Calu3 (cell line): ENCODE measurements around the gene TSEN2. TPM values are rescaled to one million over a fixed set of nuclear protein-coding genes. Genes with fewer than 3 reads are reported as not detected.

ENCODE experiments used
- BruUV-seq: library from RNA; stranded (reverse); fragments of 400-500 nt; replicated peaks from 2 replicates; lab custom pipeline; 2021; lab: Mats Ljungman, UMichigan
- CTCF ChIA-PET: fragments of 300-600 bp; sonication (Branson Sonifier 250); formaldehyde crosslinking; loops from one replicate; lab custom pipeline; 2022; ENCODE audit warnings: antibody characterized with exemption; lab: Charles Lee
- DNase-seq: peaks from one replicate; pipeline ENCODE4 v3.0.0; 2022
- H3K27ac Mint-ChIP-seq: one replicate; pipeline ENCODE4 v1.8.0; 2022; ENCODE audit warnings: mixed read lengths; ENCODE audit not compliant: unreplicated experiment
- H3K27me3 Mint-ChIP-seq: one replicate; pipeline ENCODE4 v1.8.0; 2022; ENCODE audit warnings: mixed read lengths; ENCODE audit not compliant: unreplicated experiment
- H3K36me3 Mint-ChIP-seq: one replicate; pipeline ENCODE4 v1.8.0; 2022; ENCODE audit warnings: mild to moderate bottlenecking, moderate library complexity, mixed read lengths; ENCODE audit not compliant: insufficient read depth, unreplicated experiment
- H3K4me1 Mint-ChIP-seq: one replicate; pipeline ENCODE4 v1.8.0; 2022; ENCODE audit warnings: mild to moderate bottlenecking, low read depth, mixed read lengths; ENCODE audit not compliant: unreplicated experiment
- H3K4me3 Mint-ChIP-seq: one replicate; pipeline ENCODE4 v1.8.0; 2022; ENCODE audit warnings: mild to moderate bottlenecking, low read depth, moderate library complexity, mixed read lengths; ENCODE audit not compliant: unreplicated experiment
- H3K9me3 Mint-ChIP-seq: one replicate; pipeline ENCODE4 v1.8.0; 2022; ENCODE audit warnings: low read depth, mixed read lengths; ENCODE audit not compliant: unreplicated experiment
- intact Hi-C: fragments of 100-400 bp; cut with micrococcal nuclease; formaldehyde crosslinking; loops from one replicate; pipeline ENCODE4 v1.10.0; 2022; ENCODE audit not compliant: unreplicated experiment
- total RNA-seq: library from RNA; stranded (reverse); gene quantifications from 2 replicates; pipeline ENCODE4 v1.2.3, GENCODE V29; 2022
- TF ChIP-seq, protein P1 (sequence below): fragments of 200-600 bp; IDR thresholded peaks from one replicate; pipeline ENCODE4 v1.8.0; 2022; ENCODE audit warnings: antibody characterized with exemption; ENCODE audit not compliant: unreplicated experiment

The TSEN2 gene
- total RNA-seq, 1 experiment from 2014 or later = 26.7 TPM

DNA sequence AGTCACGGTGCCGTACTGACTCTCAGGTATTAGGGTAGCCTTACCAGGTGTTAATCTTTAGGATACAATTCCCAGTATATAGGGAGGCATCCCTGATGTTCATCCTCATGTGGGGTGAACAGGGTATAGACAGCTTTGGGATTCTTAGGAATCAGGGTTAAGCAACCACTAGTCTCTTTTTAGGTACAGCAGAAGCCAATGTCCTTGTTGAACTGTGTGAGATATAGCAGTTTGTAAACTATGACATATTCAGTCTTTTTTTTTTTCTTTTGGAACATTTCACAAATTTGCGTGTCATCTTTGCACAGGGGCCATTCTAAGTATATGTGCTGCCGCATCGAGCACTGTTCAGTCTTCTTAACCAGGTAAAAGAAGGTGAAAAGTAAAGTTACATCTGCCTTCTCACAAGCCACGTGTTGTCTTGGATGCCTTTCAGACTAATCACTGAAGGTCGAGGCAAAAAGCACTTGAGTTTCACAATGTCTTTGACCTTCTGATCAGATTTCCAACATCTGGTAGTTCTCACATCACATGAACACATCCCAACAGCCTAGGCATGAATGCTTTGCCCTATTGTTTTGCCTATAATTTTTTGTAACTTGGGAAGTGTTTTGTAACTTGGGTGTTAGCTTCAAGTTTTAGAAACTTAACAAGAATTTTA lies 17.2 kb downstream of the TSEN2 start:
- no peaks in the 10 kb centered on the region for H3K27me3 Mint-ChIP-seq
- intact Hi-C loops = no loop called here
- no peaks in the 10 kb centered on the region for H3K9me3 Mint-ChIP-seq
- H3K36me3 Mint-ChIP-seq = peaks cover 41% of the 10 kb centered on the region
- CTCF ChIA-PET = no interaction called here
- no peak overlapping the region for H3K4me3 Mint-ChIP-seq
- no peak overlapping the region for H3K27ac Mint-ChIP-seq
- DNase-seq = no peak
- H3K4me1 Mint-ChIP-seq = no peaks in the 10 kb centered on the region
- no TSS peak for BruUV-seq
- TF ChIP-seq, protein P1, sequence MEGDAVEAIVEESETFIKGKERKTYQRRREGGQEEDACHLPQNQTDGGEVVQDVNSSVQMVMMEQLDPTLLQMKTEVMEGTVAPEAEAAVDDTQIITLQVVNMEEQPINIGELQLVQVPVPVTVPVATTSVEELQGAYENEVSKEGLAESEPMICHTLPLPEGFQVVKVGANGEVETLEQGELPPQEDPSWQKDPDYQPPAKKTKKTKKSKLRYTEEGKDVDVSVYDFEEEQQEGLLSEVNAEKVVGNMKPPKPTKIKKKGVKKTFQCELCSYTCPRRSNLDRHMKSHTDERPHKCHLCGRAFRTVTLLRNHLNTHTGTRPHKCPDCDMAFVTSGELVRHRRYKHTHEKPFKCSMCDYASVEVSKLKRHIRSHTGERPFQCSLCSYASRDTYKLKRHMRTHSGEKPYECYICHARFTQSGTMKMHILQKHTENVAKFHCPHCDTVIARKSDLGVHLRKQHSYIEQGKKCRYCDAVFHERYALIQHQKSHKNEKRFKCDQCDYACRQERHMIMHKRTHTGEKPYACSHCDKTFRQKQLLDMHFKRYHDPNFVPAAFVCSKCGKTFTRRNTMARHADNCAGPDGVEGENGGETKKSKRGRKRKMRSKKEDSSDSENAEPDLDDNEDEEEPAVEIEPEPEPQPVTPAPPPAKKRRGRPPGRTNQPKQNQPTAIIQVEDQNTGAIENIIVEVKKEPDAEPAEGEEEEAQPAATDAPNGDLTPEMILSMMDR = no peak

DNA sequence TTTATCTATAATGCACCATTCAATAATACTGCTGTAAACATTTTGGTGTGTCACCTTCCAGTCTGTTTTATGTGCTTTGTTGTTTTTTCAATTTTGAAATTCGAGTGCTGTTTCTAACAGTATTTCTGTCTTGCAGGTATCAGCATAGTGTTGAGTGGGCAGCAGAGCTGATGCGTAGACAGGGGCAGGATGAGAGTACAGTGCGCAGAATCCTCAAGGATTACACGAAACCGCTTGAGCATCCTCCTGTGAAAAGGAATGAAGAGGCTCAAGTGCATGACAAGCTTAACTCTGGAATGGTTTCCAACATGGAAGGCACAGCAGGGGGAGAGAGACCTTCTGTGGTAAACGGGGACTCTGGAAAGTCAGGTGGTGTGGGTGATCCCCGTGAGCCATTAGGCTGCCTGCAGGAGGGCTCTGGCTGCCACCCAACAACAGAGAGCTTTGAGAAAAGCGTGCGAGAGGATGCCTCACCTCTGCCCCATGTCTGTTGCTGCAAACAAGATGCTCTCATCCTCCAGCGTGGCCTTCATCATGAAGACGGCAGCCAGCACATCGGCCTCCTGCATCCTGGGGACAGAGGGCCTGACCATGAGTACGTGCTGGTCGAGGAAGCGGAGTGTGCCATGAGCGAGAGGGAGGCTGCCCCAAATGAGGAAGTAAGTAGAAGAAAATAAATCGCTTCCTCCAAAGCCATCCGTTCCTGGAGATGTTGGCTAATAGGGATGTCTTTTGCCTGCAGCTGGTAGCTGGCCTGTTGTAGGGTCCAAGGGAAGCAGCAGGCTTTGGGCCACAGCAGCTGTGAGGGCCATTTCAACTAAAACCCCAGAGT lies 19.1 kb downstream of the TSEN2 start:
- Mint-ChIP-seq H3K27ac (no peak overlapping the region), H3K36me3 (peaks cover 41% of the 10 kb centered on the region), H3K27me3 (no peaks in the 10 kb centered on the region), H3K4me3 (no peak overlapping the region), H3K9me3 (no peaks in the 10 kb centered on the region), H3K4me1 (peaks cover 8% of the 10 kb centered on the region)
- CTCF ChIA-PET = no interaction called here
- BruUV-seq = no TSS peak
- DNase-seq = no peak
- TF ChIP-seq, protein P1 = no peak
- intact Hi-C loops = no loop called here

DNA sequence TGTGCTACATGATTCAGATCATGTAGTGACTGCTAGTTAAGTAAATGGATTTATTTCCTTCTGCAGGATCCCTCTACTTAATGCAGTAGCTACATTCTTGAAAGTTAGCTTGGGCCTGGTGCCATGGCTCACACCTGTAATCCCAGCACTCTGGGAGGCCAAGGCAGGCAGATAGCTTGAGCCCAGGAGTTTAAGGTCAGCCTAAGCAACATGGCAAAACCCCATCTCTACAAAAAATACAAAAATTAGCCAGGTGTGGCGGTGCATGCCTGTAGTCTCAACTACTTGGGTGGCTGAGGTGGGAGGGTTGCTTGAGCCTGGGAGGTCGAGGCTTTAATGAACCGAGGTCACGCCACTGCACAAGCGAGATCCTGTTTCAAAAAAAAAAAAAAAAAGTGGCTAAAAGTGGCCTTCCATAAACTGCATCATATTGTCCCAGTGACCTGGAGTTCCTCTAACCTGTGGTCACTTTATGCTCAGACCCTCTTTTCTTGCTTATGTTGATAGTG lies 22.0 kb downstream of the TSEN2 start:
- Mint-ChIP-seq H3K4me3 (no peak overlapping the region), H3K27me3 (no peaks in the 10 kb centered on the region), H3K27ac (no peak overlapping the region), H3K36me3 (peaks cover 38% of the 10 kb centered on the region), H3K4me1 (peaks cover 8% of the 10 kb centered on the region), H3K9me3 (no peaks in the 10 kb centered on the region)
- CTCF ChIA-PET = interaction anchor here (0.7 kb wide), 1 partner anchor 108 kb away, joined by 4 read pairs; no protein-coding TSS in a partner anchor
- no TSS peak for BruUV-seq
- TF ChIP-seq, protein P1 = no peak
- no peak for DNase-seq
- intact Hi-C loops = no loop called here

DNA sequence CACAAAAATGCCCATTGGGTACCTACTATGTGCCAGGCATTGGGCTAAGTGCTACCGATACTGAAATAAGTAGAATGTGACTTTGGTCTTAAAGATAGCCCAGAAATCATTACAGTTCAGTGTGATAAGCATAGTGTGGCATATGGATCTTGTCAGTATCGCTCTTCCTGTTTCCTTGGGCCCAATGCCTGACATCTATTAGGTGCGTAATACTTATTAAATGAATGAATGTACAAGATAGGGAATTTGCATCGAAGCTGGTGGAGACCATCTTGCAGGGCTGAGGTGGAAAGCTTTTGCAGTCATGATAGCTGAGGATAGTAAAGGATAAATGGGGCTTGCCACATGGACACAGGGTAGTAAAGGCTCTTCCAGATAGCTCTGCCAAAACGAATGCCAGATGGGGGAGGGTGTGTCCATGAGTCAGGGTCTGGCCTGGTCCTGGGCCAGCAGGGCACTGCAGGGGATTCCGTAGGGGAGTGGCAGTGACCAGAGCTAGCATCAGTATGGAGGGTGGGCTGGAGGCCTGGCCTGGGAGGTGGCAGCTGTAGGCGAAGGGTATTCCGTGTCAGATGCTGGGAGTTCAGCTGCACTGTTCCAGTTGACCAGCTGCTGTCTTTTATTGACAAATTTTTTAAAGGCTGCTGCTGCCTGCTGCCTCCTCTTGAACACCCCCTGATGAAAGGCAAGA lies 23.5 kb downstream of the TSEN2 start:
- no peak overlapping the region for H3K4me3 Mint-ChIP-seq

More for the DNA sequence above, 23.5 kb downstream of the TSEN2 start:
- DNase-seq = no peak
- H3K27ac Mint-ChIP-seq = no peak overlapping the region
- H3K4me1 Mint-ChIP-seq = peaks cover 8% of the 10 kb centered on the region
- TF ChIP-seq, protein P1 = no peak
- no TSS peak for BruUV-seq
- peaks cover 36% of the 10 kb centered on the region for H3K36me3 Mint-ChIP-seq
- intact Hi-C loops = no loop called here
- no peaks in the 10 kb centered on the region for H3K9me3 Mint-ChIP-seq
- CTCF ChIA-PET = no interaction called here
- no peaks in the 10 kb centered on the region for H3K27me3 Mint-ChIP-seq
